Inferior parietal cortex (tissue), 1 donor: Measurements from ENCODE around the gene ZNF775.
"Not testable (repeated sequence)": the region's sequence is repeated elsewhere in the genome, so short reads cannot be mapped to it uniquely, and the experiment has no call there.

Source experiments
- DNase-seq: peaks from one replicate; pipeline ENCODE4 v3.0.0-alpha.2; 2016; ENCODE audit errors: extremely low spot score

Gene ZNF775

DNA sequence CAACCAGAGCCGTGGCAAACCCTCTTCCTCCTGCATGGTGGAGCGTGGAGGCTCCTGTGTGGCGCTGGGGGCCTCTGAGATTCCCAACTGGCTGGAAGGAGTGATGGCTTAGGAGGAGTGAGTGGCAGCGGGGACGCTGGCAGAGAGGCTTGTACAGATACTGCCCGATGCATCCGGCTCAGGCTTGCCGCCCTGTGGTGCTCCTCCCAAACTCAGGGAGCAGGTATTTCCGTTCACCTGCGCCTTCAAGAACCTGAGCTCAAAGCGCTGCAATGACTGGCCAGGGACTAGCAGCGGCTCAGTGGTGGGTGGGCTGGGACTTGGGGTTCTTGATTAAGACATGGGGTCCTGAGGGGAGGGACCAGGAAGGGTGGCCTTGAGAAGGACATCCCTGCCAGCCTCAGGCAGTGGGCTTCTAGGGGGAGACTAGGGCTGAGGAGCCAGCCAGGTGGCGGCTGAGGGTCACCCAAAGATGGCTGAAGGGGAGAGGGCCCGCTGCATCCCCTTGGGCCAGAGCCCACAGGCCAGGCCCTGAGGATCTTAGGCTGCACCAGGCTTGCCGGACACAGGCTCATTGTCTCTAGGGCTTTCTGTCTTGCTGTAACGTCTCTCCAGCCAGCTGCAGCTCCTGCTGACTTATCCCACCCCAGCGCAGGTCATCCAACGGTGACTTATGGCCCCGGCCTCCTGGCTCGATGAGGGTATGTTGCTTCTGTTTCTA lies 3.2 kb downstream of the ZNF775 start:
- no peak for DNase-seq

GRCh38 chr7:150382844-150383225 lies 3.7 kb downstream of the ZNF775 start:
- no peak for DNase-seq

GRCh38 chr7:150383710-150384397 lies 4.7 kb downstream of the ZNF775 start:
- DNase-seq: peak; percentile 82

GRCh38 chr7:150384406-150385301 lies 5.5 kb downstream of the ZNF775 start:
- DNase-seq: no peak

DNA sequence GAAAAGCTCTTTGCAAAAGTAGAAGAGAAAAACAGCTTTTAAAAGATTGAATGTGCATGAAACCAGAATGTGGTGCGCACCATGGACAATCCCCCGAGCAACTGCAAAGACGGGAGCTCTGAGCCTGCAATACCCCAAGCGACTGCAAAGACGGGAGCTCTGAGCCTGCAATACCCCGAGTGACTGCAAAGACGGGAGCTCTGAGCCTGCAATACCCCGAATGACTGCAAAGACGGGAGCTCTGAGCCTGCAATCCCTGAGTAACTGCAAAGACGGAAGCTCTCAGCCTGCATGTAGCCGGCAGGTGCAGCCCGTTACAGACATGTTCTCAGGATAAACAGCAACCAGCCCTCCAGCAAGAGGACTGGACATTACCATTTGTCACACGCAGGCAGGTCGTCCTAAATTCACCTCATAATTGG lies 6.2 kb downstream of the ZNF775 start:
- DNase-seq: no peak

GRCh38 chr7:150385884-150386283 lies 6.8 kb downstream of the ZNF775 start:
- not testable (repeated sequence) for DNase-seq

GRCh38 chr7:150388306-150388705 lies 9.2 kb downstream of the ZNF775 start:
- no peak for DNase-seq

- DNase-seq: peak; percentile 78
Measured at GRCh38 chr7:150388709-150389531, 9.8 kb downstream of the ZNF775 start.

DNA sequence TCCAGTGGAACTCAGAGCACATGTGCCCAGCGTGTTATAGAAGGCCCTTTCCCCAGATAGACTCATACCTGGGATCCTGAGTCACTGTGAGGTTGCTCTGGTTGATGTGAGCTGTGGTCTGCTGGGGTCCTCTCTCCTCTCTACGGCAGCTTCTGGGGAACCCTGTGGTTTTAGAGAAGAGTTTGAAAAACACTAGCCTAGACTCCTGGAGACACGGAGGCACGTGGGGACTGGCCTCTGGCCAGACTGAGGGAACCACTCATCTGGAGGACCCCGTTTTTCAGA lies 10.3 kb downstream of the ZNF775 start:
- no peak for DNase-seq

DNA sequence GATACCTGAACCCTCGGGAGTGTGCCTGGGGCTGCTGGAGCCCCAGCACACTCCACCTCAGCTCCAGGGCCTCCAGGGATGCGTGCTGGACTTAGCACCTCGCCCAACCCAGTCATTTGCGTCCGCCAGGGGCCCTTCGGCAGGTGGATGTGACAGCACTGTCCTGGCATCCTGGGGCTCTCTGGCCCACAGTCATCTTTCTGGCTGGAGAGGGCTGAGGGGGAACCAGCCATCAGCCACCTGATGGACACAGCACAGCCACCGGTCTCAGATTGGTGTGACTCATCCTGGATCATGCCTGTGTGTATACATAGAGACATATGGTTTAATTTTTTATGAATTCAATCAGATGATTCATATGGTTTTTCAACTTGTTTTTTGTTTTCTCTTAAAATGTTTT lies 11.1 kb downstream of the ZNF775 start:
- no peak for DNase-seq

- DNase-seq: no peak
Measured at GRCh38 chr7:150393325-150393724, 14.2 kb downstream of the ZNF775 start.

DNA sequence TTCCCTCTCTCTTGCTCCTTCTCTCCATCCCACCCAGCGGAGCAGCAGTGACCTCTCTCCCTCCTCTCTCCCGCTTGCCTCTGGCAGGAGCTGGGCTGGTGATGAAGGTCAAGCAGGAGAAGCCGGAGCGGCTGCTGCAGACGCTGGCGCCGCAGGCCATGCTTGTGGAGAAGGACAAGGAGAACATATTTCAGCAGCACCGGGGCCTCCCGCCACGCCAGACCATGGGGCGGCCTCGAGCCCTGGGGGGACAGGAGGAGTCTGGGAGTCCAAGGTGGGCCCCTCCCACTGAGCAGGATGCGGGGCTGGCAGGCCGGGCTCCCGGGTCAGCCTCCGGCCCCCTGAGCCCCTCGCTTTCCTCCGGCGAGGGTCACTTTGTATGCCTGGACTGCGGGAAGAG lies 17.3 kb downstream of the ZNF775 start:
- DNase-seq: no peak

DNA sequence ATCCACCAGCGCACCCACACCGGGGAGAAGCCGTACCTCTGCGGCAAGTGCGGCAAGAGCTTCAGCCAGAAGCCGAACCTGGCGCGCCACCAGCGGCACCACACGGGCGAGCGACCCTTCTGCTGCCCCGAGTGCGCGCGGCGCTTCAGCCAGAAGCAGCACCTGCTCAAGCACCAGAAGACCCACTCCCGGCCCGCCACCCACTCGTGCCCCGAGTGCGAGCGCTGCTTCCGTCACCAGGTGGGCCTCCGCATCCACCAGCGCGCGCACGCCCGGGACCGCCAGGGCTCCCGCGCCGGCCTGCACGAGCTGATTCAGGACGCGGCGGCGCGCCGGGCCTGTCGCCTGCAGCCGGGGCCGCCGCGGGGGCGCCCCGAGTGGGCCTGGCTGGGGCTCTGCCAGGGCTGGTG lies 17.7 kb downstream of the ZNF775 start:
- DNase-seq: no peak

DNA sequence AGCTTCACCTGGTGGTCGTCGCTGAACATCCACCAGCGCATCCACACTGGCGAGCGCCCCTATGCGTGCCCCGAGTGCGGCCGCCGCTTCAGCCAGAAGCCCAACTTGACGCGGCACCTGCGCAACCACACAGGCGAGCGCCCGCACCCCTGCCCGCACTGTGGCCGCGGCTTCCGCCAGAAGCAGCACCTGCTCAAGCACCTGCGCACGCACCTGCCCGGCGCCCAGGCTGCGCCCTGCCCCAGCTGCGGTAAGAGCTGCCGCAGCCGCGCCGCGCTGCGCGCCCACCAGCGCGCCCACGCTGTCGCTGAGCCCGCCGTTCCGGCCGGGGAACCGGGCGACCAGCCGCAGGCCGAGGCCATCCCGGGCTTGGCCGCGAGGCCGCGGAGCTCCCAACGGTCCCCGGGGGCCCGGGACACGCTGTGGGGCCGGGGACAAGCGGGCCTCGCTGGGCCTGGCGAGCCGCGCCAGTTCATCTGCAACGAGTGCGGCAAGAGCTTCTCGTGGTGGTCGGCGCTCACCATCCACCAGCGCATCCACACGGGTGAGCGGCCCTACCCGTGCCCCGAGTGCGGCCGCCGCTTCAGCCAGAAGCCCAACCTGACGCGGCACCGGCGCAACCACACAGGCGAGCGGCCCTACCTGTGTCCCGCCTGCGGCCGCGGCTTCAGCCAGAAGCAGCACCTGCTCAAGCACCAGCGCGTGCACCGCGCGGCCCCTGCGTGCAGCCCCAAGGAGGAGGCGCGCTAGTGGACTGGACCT lies 18.4 kb downstream of the ZNF775 start:
- no peak for DNase-seq

GRCh38 chr7:150398108-150398964 lies 19.2 kb downstream of the ZNF775 start:
- no peak for DNase-seq

- DNase-seq: no peak
Measured at GRCh38 chr7:150398965-150399320, 19.8 kb downstream of the ZNF775 start.

DNA sequence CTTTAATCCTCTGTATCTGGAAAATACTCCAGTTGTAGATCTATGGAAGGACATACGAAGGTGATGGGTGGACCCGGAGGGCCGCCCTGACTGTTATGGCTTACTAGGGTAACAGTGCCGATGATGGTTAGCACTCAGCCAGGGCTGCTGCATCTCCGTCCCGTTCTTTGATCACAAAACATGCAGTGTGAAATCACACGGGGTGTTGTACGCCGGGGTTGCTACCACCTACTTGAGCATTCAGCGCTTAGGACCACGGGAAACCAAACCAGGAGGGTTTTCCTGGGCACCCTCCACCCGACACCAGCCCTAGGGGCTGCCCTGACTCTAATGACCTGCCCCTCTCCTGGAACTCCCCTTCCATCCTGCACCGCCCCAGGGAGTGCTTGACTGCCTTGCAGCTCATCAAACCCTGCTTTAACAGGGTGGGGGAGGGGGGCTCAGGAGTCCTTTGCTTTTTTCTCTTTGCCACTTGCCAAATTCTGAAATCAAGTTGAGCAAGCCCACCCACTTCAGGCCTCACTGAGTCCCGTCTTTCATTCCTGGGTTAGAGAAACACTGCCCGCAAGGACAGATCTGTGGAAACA lies 20.4 kb downstream of the ZNF775 start:
- no peak for DNase-seq

GRCh38 chr7:150400008-150400787 lies 21.1 kb downstream of the ZNF775 start:
- no peak for DNase-seq
